GM12801 (cell line): ENCODE measurements around the gene F10.

Source experiments
- TF ChIP-seq, protein P1 (sequence below): IDR thresholded peaks from one replicate; pipeline ENCODE4 v1.5.1; 2011; ENCODE audit warnings: control low read depth; ENCODE audit not compliant: insufficient read length; ENCODE audit errors: extremely low read depth

F10 gene

DNA sequence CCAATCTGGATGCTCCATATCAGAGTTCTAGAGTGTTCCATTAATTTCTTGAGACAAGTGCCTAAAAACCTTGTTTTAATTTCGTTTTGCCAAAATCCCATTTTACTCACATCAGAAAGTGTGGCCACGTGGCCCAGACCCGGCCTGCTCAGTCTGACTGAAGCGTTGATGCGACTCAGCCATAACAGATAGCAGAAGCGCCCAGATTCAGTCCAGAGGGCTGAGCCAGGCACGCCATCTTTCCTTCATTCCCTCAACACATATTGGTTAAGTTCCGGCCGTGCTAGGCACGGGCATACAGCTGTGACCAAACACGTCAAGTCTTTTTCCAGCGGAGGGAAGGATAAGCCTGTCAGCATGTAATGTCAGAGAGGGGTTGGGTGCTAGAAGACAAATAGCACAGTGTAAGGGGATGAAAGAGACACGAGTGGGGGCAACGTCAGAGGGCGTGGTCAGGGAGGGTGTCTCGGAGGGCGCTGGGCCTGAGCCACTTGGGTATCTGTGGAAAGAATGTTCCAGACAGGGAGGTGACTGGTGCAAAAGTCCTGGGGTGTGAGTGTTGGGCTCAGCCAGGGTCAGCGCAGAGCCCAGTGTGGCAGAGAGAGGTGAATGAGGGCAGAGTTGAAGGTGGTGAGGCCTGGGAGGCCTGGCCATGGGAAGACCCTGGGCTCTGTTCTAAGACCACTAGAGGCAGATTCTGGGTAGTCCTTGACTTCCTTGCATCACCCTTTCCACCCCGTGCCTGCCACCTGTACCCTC is 3.1 kb downstream of the F10 start:
- TF ChIP-seq, protein P1, sequence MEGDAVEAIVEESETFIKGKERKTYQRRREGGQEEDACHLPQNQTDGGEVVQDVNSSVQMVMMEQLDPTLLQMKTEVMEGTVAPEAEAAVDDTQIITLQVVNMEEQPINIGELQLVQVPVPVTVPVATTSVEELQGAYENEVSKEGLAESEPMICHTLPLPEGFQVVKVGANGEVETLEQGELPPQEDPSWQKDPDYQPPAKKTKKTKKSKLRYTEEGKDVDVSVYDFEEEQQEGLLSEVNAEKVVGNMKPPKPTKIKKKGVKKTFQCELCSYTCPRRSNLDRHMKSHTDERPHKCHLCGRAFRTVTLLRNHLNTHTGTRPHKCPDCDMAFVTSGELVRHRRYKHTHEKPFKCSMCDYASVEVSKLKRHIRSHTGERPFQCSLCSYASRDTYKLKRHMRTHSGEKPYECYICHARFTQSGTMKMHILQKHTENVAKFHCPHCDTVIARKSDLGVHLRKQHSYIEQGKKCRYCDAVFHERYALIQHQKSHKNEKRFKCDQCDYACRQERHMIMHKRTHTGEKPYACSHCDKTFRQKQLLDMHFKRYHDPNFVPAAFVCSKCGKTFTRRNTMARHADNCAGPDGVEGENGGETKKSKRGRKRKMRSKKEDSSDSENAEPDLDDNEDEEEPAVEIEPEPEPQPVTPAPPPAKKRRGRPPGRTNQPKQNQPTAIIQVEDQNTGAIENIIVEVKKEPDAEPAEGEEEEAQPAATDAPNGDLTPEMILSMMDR = no peak

DNA sequence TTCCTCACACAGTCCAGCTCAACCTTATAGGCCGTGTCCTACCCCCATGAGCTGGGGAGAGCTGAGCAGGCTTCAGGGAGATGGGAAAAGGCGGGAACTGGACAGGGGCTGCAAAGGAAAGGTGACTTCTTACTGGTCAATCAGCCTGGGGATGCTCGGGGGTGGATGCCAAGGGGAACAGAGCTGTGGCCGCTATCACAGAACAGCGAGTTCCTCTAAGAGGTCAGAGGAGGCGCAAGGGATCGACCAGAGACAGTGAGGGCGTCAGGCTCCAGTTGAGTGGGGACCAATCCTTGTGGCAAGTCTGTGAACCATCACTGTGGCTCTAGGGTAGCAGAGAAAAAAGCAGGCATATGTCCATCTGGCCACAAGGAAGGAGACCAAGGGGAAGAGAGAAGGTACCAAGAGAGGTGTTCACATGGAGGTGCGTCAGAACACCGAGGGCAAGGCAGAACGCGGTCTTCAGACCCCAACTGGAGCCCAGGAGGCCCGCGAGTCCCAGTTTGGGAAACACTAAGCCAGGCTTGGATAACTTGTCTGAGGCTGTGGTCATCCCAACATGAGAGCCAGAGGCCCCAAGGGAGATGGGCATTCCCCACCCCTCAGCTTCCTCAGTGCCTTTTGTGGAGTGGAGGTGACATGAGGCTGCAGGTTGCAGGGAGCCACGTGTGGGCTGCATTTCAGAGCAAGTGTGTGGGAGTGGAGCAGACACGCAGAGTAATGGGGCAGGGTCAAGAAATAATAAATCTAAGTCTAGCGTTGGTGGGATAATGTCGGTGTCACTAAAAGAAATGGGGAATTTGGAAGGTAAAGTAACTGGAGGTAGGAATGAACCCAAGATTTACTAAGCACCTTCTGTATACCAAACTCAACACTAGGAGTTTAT is 3.9 kb downstream of the F10 start:
- TF ChIP-seq, protein P1 = no peak

DNA sequence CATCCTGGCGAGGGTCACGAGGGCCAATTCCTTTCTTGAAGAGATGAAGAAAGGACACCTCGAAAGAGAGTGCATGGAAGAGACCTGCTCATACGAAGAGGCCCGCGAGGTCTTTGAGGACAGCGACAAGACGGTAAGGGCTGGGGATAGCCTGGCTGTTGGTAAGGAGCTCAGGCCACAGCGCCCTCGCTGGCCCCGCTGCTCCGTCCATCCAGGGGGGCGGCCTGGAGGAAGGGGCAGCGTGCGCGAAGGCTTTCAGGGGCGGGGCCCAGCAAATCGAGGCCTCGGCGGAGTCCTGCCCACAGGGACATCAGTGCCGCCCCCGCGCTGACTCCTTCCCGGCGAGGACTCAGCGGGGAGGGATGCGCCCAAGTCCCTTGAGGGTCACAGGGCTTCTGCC is 6.9 kb downstream of the F10 start:
- TF ChIP-seq, protein P1 = no peak

DNA sequence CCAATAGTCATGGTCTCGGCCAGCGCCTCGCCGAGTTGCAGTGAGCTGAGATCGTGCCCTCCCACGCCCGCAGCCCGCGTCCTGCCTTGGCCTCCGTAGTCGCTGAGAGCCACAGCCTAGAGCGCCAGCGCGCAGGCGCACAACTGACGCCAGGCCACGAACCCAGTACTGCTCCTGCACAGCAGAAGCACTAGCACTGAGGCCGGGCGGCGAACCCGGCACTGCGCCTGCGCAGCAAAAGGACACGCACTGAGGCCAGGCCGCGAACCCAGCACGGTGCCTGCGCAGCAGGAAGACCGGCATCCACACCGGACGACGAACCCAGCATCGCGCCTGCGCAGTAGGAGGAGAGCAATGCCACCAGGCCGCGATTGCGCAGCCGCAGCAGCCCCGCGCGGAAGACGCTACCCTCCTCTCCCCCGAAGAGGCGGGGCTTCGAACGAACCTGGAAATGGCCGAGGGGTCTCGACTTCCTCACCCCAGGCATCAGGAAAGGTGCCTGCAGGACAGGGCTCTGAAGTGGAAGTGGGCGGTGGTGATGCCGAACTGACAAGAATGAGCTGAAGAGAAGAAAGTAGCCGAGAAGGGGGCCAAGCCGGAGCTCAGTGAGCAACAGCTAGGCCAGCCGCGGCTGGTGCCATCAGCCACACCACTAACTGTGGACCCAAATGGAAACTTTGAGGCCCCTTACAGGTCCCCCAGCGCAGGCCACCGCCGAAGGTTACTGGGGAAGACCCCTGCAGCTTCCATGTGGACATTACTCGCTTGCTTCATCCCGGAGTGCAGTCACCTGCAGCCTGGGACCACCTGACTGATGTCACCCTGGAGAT is 7.5 kb downstream of the F10 start:
- TF ChIP-seq, protein P1 = no peak

GRCh38 chr13:113135281-113135760 is 12.7 kb downstream of the F10 start:
- TF ChIP-seq, protein P1 = no peak

DNA sequence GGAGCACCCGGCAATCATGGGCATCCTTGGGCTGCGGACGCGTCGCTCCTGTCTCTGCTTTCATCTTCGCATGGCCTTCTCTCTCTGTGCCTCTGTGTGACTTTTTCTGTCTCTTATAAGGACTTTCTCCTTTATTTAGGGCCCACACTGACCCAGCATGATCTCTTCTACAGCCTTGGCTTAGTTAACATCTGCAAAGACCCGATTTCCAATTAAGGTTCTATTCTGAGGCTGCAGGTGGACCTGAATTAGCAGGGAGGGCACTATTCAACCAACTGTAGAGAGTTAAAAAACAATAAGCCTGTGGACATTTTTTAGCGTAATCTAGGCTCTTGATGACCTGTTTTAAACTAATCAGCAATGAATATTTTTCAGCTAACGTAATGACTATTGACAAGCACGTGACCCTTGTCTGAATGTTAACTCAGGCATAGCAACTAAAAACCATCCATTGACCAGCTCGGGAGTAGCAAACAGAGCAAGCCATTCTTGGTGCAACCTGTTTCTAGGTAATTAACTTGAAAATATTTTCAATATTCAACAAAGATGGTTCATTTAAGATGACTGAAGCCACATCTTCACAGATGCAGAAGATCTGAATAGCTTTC is 15.2 kb downstream of the F10 start:
- TF ChIP-seq, protein P1 = no peak
